Erythroblast (primary cell): ENCODE data around the gene DLG2.

Experiments
- GATA1 ChIP-seq: IDR thresholded peaks from 2 replicates; pipeline ENCODE4 v1.6.1; 2011; ENCODE audit warnings: low read depth, mild to moderate bottlenecking, control low read depth, low read length, moderate library complexity
- POLR2A ChIP-seq: IDR thresholded peaks from 2 replicates; pipeline ENCODE4 v1.6.1; 2011; ENCODE audit warnings: mild to moderate bottlenecking, low read length

GRCh38 chr11:84544566-84544965 lies 1082.6 kb downstream of the DLG2 start:
- TF ChIP-seq POLR2A (no peak), GATA1 (no peak)
